ENCODE data around the gene CCDC57. TPM values are rescaled to one million over a fixed set of nuclear protein-coding genes. Genes with fewer than 3 reads are reported as not detected.
A peak's percentile ranks its signal among the peaks of the same experiment; 100 is the strongest.
"Not testable (repeated sequence)": the region's sequence is repeated elsewhere in the genome, so short reads cannot be mapped to it uniquely, and the experiment has no call there.

The CCDC57 gene
- total RNA-seq, 1 donor from 2014 or later, result 108 TPM

DNA sequence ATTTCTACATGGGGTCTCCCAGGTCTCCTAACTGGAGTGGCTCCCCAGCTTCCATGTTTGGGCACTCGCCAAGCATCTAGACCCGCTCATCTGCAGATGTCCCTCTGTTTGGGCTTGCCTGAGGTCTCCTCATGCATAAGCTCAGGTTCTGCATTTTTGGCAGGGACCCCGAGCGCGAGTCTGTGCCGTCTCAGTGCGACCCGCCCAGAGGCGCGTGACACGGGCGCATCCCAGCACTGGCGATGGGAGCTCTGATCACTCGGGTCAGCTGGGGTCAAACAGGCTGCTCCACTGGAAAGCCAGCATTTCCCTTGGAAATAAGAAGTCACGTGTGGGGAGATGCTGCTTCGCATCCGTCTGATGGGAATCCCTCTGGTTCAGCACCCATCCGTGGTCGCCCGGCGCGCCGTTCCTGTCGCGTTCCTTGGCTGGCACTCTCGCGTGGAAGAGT is 57.7 kb downstream of the CCDC57 start:
- no peak for DNase-seq (ENCODE audit: low spot score)

DNA sequence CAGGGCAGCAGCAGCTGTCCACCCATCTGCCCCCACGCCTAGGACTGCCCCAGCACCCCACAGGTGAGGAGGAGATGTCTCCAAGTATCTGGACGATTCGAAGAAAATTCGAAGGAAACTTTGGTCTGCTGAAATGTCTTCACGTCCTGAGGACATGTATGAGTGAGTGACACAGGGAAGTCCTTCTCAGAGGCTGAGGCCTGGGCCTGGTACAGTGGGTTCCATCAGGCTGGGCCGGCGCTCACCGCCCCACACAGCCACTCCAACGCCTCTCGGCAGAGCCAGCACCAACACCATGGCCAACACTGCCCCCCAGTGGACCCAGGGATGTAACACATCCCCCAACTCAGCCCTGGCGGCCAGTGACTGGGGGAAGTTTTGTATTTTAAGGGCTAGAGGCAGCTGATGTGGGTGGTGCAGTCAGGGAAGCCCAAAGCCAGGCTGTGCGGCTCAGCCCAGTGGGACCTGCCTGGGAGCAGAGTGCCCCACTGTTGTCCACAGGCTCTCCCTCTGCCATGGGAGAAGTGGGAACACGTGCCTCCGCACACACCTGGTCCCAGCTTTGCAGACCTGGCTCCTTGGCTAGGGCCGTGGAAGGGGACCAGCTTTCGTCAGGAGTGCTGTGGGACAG is 58.8 kb downstream of the CCDC57 start:
- DNase-seq (ENCODE audit: low spot score), result peak; percentile 86

GRCh38 chr17:82153295-82153691 is 59.3 kb downstream of the CCDC57 start:
- no peak for DNase-seq (ENCODE audit: low spot score)

DNA sequence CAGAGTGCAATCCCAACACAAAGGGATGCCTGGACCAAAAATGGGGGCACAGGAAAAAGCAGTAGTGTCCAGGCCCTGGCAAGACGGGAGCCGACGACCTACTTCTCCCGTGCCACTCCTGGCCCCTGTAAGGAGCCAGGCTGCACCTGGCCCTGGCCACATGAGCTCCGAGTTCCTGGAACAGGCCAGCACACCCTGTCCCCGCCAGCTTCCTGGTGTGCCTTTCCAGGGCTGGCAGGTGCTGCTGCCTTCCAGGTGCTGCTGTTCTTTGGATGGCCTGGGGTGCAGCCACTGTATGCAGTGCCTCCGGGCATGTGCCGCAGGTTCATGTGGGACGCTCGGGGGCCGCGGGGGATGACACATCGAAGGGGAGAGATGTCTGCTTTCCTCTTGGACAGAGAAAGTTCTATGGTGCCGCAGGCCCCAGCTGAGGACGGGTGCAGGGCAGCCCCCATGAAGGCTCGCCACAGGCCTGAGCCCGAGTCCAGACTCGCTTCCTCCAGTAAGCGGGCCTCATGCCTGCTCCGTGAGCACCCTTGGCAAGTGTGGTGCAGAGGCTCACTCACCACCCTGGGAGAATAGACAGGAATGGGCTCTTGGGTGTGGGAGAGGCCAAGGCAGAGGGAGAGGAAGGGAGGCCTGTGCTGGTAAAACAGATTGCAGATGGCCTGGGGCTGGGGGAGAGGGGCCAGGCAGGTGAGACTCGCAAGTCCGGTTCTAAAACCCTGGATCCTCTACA is 59.9 kb downstream of the CCDC57 start:
- DNase-seq (ENCODE audit: low spot score), result no peak

GRCh38 chr17:82152114-82152513 is 60.5 kb downstream of the CCDC57 start:
- DNase-seq (ENCODE audit: low spot score), result no peak

DNA sequence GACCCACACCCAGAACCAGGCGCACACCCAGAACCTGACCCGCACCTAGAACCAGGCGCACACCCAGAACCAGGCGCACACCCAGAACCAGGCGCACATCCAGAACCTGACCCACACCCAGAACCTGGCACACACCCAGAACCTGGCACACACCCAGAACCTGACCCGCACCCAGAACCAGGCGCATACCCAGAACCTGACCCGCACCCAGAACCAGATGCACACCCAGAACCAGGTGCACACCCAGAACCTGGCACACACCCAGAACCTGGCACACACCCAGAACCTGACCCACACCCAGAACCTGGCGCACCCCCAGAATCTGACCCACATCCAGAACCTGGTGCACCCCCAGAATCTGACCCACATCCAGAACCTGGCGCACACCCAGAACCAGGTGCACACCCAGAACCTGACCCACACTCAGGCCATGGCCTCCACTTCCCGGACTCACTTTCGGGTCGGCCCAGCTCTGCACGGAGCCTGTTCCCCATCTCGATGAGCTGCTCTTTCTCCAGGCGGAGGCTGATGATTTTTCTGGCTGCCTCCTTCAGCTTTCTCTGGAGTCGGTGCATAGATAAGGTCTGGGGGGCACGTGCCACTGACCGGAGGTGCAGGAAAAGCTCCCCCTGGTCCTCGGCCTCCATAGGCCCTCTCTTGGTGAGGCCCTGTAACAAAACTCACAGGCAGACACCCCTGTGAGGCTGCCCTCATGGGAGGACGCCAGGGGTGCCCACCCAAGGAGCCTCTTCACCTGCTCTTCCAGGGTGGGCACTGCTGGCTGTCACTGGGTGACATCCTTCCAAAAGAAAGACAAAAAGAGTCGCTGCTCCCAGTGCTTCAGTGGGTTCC is 61.3 kb downstream of the CCDC57 start:
- no peak for DNase-seq (ENCODE audit: low spot score)

GRCh38 chr17:82149401-82150099 is 63.1 kb downstream of the CCDC57 start:
- no peak for DNase-seq (ENCODE audit: low spot score)

DNA sequence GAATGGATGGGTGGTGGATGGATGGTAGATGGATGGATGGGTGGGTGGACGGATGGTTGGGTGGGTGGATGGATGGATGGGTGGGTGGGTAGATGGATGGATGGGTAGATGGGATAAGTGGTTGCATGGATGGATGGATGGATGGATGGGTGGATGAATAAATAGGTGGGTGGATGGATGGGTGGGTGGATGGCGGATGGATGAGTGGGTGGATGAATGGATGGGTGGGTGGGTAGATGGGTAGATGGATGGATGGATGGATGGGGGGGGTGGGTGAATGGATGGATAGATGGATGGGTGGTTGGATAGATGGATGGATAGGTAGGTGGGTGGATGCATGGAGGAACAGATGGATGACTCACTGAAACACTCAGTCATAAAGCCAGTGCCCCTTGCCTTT is 63.6 kb downstream of the CCDC57 start:
- no peak for DNase-seq (ENCODE audit: low spot score)

DNA sequence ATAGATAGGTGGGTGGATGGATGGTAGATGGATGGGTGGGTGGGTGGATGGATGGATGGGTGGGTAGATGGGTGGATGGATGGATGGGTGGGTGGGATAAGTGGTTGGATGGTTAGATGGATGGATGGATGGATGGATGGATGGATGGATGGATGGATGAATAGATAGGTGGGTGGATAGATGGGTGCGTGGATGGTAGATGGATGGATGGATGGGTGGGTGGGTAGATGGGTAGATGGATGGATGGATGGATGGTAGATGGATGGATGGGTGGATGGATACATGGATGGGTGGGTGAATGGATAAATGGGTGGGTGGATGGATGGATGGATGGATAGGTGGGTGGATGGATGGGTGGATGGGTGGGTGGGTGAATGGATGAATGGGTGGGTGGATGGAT is 64.6 kb downstream of the CCDC57 start:
- DNase-seq (ENCODE audit: low spot score), result no peak

- DNase-seq (ENCODE audit: low spot score), result no peak
These were observed 65.7 kb downstream of the CCDC57 start for GRCh38 chr17:82146663-82147654.

DNA sequence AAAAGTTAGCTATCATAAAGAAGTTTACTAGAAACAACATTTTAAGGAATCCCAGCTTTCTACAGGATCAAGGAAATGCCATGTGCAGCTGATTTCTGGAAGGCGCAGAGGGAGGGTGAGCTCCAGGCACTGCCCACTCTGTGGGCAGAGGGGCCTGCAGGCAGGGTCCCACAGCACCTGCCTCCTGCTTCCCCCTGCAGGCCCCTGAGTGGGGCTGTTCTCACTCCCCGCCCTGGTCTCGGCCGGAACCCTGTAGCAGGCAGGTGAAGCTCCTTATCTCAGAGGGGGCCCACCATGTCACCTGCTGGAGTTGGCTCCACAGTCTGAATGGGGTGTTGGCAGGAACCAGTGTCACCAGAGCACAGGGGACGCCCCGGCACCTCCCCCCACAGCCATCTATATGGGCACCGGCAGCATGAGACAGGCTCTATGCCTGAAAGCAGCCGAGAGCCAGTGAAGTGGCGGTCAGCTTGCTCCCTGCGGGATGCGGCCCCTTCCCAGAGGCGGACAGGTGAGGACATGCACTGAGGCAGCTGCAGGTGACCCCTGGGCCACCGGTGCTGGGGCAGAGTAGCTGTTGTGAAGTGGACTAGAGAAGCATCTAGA is 67.0 kb downstream of the CCDC57 start:
- DNase-seq (ENCODE audit: low spot score), result no peak

GRCh38 chr17:82143333-82143732 is 69.3 kb downstream of the CCDC57 start:
- DNase-seq (ENCODE audit: low spot score), result no peak

DNA sequence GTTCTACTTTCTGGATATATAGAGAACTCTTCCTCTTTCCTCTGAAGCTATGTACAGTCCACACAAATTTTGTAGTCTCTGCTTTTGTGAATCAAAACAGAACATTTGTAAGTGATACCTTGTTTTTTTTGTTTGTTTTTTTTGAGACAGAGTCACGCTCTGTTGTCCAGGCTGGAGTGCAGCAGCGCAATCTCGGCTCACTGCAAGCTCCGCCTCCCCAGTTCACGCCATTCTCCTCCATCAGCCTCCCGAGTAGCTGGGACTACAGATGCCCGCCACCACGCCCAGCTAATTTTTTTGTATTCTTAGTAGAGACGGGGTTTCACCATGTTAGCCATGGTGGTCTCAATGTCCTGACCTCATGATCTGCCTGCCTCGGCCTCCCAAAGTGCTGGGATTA is 72.7 kb downstream of the CCDC57 start:
- not testable (repeated sequence) for DNase-seq (ENCODE audit: low spot score)

GRCh38 chr17:82138511-82138992 is 74.1 kb downstream of the CCDC57 start:
- DNase-seq (ENCODE audit: low spot score), result no peak

GRCh38 chr17:82134101-82134500 is 78.5 kb downstream of the CCDC57 start:
- peak; percentile 77 for DNase-seq (ENCODE audit: low spot score)

DNA sequence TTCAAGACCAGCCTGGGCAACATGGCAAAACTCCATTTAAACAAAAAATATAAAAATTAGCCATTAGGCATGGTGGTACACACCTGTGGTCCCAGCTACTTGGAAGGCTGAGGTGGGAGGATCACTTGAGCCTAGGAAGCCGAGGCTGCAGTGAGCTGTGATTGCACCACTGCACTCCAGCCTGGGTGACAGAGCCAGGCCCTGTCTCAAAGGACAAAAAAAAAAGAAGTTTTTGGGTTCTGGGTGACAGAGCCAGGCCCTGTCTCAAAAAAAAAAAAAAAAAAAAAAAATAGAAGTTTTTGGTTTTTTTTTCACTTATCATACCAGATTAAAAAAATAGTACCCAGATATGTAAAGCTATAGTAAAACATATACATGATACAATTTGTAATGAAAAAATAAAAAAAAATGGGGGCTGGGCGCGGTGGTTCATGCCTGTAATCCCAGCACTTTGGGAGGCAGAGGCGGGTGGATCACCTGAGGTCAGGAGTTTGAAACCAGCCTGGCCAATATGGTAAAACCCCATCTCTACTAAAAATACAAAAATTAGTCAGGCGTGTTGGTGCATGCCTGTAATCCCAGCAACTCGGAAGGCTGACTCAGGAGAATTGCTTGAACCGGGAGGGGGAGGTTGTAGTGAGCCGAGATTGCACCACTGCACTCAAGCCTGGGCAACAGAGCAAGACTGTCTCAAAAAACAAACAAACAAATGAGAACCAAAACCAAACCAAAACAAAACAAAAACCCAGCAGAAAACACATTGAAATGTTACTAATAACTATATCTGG is 79.3 kb downstream of the CCDC57 start:
- DNase-seq (ENCODE audit: low spot score), result peak; percentile 80

DNA sequence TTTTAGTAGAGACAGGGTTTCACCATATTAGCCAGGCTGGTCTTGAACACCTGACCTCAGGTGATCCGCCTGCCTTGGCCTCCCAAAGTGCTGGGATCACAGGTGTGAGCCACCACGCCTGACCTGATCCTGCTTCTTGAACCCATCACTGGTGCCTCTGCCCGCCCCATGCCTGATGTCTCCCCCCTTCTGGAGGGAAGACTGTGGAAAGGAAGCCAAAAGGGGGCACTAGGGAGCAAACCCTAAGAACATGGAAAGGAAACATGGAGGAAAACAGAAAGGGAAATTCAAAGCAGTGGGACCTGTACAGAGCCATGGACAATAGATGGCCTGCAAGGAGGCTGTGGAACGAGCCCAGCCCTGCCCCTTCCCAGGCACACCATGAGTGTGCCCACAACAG is 83.5 kb downstream of the CCDC57 start:
- no peak for DNase-seq (ENCODE audit: low spot score)

DNA sequence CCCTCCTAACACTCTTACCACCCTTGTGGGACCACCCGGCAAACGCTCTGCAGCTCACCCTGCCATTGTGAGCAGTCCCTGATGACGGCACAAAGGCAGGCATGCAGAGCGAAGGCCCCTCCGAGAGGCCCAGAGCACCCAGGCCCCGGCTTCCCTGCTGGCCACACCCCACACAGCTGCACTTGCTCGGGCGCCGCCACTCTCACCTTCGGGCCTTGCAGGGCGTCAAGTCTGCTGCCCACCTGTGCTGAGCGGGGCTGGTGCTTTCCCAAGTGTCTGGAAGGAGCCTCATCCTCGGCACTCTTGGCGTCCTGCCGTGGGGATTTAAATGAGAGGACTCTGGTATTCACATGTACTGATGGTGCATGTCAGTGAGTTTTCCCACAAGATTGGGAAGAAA is 84.4 kb downstream of the CCDC57 start:
- no peak for DNase-seq (ENCODE audit: low spot score)

- no peak for DNase-seq (ENCODE audit: low spot score)
These were observed 84.9 kb downstream of the CCDC57 start for GRCh38 chr17:82127704-82128103.

DNA sequence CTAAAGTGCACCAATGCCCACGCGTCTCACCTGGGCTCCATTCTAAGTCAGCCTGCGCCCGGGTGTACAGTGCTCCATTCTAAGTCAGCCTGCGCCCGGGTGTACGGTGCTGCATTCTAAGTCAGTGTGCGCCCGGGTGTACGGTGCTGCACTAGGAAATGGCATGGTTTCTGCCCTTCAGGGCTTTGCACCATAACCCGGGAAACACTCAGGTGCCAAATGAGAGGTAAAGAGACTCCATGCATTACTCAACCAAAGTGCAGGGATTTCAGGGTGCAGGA is 85.4 kb downstream of the CCDC57 start:
- DNase-seq (ENCODE audit: low spot score), result no peak
